ENCODE data around the gene QRICH2. TPM values are rescaled to one million over a fixed set of nuclear protein-coding genes. Genes with fewer than 3 reads are reported as not detected.

Gene QRICH2
- total RNA-seq, 1 donor from 2014 or later = 2.1 TPM

DNA sequence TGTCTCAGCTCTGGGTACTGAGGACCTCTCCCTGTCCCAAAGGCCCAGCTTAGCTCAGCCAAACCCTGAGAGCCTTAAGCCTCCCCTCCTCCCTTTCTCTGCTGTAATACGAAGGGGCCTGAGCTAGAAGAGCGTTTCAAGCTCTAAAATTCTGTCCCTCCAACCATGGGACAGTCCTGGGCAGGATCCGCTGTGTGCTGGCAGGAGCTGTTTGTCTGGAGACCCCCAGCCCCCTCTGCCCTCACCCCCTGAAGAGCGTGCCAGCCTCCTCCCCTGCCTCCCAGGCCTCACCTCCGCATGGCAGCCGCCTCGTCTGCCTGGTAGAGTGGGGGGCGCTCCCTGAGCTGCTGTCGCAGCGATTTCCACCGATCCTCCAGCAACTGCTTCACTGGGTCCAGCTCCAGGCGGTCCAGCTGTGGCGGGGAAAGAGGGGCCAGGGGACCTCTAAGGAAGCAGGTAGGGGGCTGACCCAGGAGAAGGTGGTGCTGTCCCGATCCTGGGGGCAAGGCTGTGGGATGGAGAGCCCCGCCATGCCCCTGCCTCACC is 28.3 kb downstream of the QRICH2 start:
- DNase-seq (ENCODE audit: low read depth) (no peak), FAIRE-seq (no peak)
- TF ChIP-seq, protein P1, sequence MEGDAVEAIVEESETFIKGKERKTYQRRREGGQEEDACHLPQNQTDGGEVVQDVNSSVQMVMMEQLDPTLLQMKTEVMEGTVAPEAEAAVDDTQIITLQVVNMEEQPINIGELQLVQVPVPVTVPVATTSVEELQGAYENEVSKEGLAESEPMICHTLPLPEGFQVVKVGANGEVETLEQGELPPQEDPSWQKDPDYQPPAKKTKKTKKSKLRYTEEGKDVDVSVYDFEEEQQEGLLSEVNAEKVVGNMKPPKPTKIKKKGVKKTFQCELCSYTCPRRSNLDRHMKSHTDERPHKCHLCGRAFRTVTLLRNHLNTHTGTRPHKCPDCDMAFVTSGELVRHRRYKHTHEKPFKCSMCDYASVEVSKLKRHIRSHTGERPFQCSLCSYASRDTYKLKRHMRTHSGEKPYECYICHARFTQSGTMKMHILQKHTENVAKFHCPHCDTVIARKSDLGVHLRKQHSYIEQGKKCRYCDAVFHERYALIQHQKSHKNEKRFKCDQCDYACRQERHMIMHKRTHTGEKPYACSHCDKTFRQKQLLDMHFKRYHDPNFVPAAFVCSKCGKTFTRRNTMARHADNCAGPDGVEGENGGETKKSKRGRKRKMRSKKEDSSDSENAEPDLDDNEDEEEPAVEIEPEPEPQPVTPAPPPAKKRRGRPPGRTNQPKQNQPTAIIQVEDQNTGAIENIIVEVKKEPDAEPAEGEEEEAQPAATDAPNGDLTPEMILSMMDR (IDR thresholded peaks at IDR 0.05; ENCODE audit: insufficient read depth, low read length, severe bottlenecking) = no peak
- H3K36me3 ChIP-seq (ENCODE audit: control insufficient read depth, insufficient read depth, low read length) = no peaks in the 10 kb centered on the region
- H3K27me3 ChIP-seq (ENCODE audit: control insufficient read depth, insufficient read depth, low read length) = no peaks in the 10 kb centered on the region
- no peak overlapping the region for H3K4me3 ChIP-seq (ENCODE audit: low read depth, low read length)

DNA sequence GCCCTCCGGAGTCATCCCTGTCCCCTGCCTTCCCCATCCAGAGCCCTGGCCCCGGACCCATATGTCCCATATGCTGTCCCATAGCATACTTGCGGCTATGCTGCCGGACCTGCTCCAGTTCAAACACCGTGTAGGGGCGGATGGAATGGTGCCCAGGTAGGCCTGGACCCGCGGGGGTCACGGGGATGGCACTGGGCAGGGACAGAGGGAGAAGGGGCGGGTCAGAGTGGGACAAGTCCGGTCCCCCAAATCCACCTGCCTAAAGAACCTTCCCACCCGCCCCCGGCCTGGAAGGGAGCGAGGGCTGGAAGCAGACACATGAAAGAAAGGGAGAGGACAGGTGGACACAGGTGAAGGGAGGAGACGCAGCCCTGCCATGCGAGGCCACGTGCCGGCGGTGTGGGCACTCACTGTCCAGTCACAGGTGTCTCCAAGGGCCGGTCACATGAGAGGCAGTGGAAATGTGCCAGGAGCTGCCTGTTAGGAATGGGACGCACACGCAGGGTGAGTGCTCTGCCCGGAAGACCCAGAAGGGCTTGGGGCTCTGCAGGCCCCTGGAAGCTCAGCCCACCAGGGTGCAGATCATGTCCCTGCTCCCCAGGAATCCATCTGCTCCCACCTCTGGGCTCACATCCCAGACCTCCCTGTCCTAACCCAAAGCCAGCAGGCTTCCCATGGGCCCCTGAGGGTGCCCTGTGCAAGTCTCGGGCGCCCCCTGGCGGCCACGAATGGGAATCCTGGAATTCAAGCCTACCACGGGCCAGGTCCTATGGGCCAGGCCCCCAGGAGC is 28.9 kb downstream of the QRICH2 start:
- FAIRE-seq (no peak), DNase-seq (ENCODE audit: low read depth) (peak; percentile 41)
- H3K27me3 ChIP-seq (ENCODE audit: control insufficient read depth, insufficient read depth, low read length) = no peaks in the 10 kb centered on the region
- no peak overlapping the region for H3K4me3 ChIP-seq (ENCODE audit: low read depth, low read length)
- H3K36me3 ChIP-seq (ENCODE audit: control insufficient read depth, insufficient read depth, low read length) = no peaks in the 10 kb centered on the region
- TF ChIP-seq, protein P1 (IDR thresholded peaks at IDR 0.05; ENCODE audit: insufficient read depth, low read length, severe bottlenecking) = peak; percentile 93

DNA sequence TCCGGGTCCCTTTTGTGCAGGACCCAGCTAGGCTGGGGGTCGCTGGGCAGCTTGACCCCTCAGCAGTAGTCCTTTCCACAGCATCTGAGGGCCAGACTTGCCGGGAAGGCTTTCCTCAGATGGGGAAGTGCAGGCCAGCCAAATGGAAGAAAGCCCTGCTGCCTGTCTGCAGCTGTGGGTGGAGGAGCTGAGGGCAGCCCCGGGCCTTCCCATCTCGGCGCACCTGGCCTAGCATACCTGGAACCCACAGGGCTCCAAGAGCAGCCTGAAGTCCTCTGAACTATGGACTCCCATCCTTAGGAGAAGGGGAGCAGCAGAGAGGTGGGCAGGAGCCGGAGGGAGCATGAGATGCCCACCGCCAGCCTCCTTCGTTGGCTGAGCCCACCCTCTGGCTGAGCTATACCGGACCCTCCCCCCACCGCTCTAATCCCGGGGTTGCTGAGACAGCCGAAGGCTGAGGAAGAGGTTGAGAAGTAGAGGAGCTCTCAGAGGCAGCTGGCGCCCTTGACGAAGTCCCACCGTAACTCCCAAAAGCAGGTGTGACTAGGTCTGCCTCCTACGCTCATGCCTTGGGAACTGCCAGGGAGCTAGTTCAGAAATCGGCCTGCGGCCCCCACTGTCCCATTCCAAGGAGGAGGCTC is 29.7 kb downstream of the QRICH2 start:
- FAIRE-seq (no peak), DNase-seq (ENCODE audit: low read depth) (no peak)
- no peak overlapping the region for H3K4me3 ChIP-seq (ENCODE audit: low read depth, low read length)
- no peaks in the 10 kb centered on the region for H3K36me3 ChIP-seq (ENCODE audit: control insufficient read depth, insufficient read depth, low read length)
- TF ChIP-seq, protein P1 (IDR thresholded peaks at IDR 0.05; ENCODE audit: insufficient read depth, low read length, severe bottlenecking) = no peak
- no peaks in the 10 kb centered on the region for H3K27me3 ChIP-seq (ENCODE audit: control insufficient read depth, insufficient read depth, low read length)

DNA sequence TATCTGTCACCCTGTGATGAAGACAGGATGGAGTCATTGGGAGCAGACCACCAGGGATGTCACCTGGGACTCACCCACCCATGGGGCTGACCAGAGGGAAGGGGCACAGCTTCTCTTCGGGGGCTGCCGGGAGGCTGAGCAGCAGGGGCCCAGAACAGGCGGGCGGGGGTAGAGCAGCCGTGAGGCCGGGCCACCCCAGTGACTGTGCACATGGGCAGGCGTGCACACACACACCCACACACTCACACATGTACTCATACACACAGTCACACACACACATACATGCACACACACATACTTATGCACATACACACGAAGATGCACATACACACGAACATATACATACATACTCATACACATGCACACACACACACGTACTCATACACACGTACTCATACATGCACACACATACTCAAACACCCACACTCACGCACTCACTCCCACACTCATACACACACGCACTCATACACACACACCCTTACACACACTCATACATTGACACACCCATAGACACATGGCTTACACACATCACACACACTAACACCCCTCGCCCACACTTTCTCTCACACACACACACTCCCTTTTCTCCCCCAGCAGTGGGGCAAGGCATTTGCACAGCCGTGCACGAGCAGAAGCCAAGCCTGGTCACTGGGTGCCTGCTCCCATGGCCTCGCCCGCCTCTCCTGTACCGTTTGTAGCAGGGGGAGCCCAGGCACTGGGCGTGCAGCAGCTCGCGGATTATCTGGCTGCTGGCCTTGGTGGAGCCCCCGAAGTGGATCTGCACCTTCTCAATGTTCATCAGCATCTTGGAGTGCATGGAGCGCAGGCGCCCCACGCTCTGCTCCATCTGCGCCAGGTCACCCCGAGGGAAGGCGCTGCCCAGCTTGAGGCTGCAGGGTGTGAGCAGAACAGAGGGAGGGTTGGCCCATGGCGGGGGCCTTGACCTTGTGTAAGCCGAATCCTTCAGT is 30.5 kb downstream of the QRICH2 start:
- H3K27me3 ChIP-seq (ENCODE audit: control insufficient read depth, insufficient read depth, low read length) = no peaks in the 10 kb centered on the region
- H3K4me3 ChIP-seq (ENCODE audit: low read depth, low read length) = no peak overlapping the region
- H3K36me3 ChIP-seq (ENCODE audit: control insufficient read depth, insufficient read depth, low read length) = no peaks in the 10 kb centered on the region
- TF ChIP-seq, protein P1 (IDR thresholded peaks at IDR 0.05; ENCODE audit: insufficient read depth, low read length, severe bottlenecking) = no peak
- DNase-seq (ENCODE audit: low read depth) (no peak), FAIRE-seq (peak; percentile 98)

DNA sequence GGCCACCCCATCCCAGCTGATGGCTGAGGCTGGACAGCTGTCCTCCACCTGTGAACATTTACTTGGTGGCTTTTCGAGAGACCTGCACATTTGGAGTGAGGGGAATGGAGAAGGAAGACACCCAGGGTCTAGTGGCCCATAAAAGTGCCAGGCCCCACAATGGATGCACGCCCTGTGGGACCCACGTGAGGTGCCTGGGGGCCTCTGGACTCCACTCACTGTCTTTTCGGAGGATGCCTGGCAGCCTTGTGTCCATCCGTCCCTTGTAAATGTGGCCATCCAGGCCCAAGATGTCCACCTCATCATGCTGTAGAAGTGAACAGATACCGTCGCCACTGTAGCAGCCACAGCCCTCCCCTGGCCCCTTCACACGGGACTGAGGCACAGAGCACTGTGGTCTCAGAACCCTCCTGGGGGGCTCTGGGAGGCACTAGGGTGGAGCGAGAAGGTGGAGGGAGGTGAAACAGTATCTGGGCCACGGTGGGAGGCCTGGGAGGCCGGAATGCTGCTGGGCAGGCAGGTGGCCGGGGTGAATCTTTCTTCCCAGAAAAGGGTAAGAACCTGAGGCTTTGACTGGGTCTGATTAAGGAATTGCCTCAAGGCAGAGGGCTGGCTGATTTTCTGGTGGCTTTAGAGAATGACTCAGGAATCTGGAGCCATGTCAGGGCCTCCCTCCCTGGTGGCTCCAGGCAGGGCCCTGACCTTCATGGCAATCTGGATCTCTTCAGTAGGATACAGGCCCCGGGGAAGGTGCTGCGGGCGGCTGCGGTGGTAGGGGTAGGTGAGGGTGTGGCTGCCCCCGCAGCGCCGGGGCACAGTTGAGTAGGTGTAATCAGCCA is 31.4 kb downstream of the QRICH2 start:
- TF ChIP-seq, protein P1 (IDR thresholded peaks at IDR 0.05; ENCODE audit: insufficient read depth, low read length, severe bottlenecking) = no peak
- H3K27me3 ChIP-seq (ENCODE audit: control insufficient read depth, insufficient read depth, low read length) = no peaks in the 10 kb centered on the region
- FAIRE-seq (peak; percentile 89), DNase-seq (ENCODE audit: low read depth) (peak; percentile 42)
- H3K4me3 ChIP-seq (ENCODE audit: low read depth, low read length) = no peak overlapping the region
- H3K36me3 ChIP-seq (ENCODE audit: control insufficient read depth, insufficient read depth, low read length) = no peaks in the 10 kb centered on the region
